ENCODE data around the gene CCDC13. TPM values are rescaled to one million over a fixed set of nuclear protein-coding genes. Genes with fewer than 3 reads are reported as not detected.

The CCDC13 gene
- total and polyA plus RNA-seq, 2 of the 13 experiments (the other 11 are each of a cell fraction or from before 2014, with no cell fraction given): 0.22 to 0.51 TPM

GRCh38 chr3:42804106-42804830 is 31.2 kb upstream of the CCDC13 start, which contains the start of gene HIGD1A (continued):
- TF ChIP-seq ELK4 (CRISPR knock-in tag; IDR thresholded peaks at IDR 0.05; ENCODE audit: borderline replicate concordance) (no peak), SP5 (CRISPR knock-in tag; IDR thresholded peaks at IDR 0.05; ENCODE audit: borderline replicate concordance, low read depth) (peak; percentile 30; the same call in 1 of the 2 replicates), RFX1 (IDR thresholded peaks at IDR 0.05) (no peak), TAF1 (CRISPR knock-in tag; IDR thresholded peaks at IDR 0.05) (peak; percentile 81), LCORL (IDR thresholded peaks at IDR 0.05) (no peak), LCORL (CRISPR knock-in tag; IDR thresholded peaks at IDR 0.05) (peak; percentile 52; the same call in 1 of the 2 replicates), NPAS2 (CRISPR knock-in tag; IDR thresholded peaks at IDR 0.05; ENCODE audit: borderline replicate concordance) (no peak), PTBP1 (IDR thresholded peaks at IDR 0.05; ENCODE audit: low read depth, low read length, poor library complexity, severe bottlenecking) (no peak), ARHGAP35 (CRISPR knock-in tag; IDR thresholded peaks at IDR 0.05; ENCODE audit: borderline replicate concordance) (no peak; the same call in 1 of the 2 replicates), NKX3-1 (CRISPR knock-in tag; IDR thresholded peaks at IDR 0.05) (no peak), KDM5A (IDR thresholded peaks at IDR 0.05; ENCODE audit: borderline replicate concordance, low read length) (peak; percentile 30; the same call in 1 of the 2 replicates), FIP1L1 (IDR thresholded peaks at IDR 0.05; ENCODE audit: borderline replicate concordance, insufficient read depth, low read depth, low read length) (no peak), ZNF816 (CRISPR knock-in tag; IDR thresholded peaks at IDR 0.05; ENCODE audit: borderline replicate concordance) (0 out of 2 replicates have a peak, but pooled peaks have one; percentile 32), MAX (IDR thresholded peaks at IDR 0.05) (peak; percentile 64), ZNF124 (CRISPR knock-in tag; IDR thresholded peaks at IDR 0.05) (no peak), HNRNPUL1 (IDR thresholded peaks at IDR 0.05; ENCODE audit: low read depth, low read length) (no peak), ZBED4 (CRISPR knock-in tag; IDR thresholded peaks at IDR 0.05; ENCODE audit: borderline replicate concordance) (peak; percentile 81), TRIM24 (CRISPR knock-in tag; IDR thresholded peaks at IDR 0.05) (no peak), RELA (CRISPR knock-in tag; IDR thresholded peaks at IDR 0.05) (no peak), ZFX (CRISPR knock-in tag; IDR thresholded peaks at IDR 0.05; ENCODE audit: low read depth) (peak; percentile 88)
- TF ChIP-seq, protein P1, sequence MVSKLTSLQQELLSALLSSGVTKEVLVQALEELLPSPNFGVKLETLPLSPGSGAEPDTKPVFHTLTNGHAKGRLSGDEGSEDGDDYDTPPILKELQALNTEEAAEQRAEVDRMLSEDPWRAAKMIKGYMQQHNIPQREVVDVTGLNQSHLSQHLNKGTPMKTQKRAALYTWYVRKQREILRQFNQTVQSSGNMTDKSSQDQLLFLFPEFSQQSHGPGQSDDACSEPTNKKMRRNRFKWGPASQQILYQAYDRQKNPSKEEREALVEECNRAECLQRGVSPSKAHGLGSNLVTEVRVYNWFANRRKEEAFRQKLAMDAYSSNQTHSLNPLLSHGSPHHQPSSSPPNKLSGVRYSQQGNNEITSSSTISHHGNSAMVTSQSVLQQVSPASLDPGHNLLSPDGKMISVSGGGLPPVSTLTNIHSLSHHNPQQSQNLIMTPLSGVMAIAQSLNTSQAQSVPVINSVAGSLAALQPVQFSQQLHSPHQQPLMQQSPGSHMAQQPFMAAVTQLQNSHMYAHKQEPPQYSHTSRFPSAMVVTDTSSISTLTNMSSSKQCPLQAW (CRISPR knock-in tag; IDR thresholded peaks at IDR 0.05): peak; percentile 73
- TF ChIP-seq, protein P2, sequence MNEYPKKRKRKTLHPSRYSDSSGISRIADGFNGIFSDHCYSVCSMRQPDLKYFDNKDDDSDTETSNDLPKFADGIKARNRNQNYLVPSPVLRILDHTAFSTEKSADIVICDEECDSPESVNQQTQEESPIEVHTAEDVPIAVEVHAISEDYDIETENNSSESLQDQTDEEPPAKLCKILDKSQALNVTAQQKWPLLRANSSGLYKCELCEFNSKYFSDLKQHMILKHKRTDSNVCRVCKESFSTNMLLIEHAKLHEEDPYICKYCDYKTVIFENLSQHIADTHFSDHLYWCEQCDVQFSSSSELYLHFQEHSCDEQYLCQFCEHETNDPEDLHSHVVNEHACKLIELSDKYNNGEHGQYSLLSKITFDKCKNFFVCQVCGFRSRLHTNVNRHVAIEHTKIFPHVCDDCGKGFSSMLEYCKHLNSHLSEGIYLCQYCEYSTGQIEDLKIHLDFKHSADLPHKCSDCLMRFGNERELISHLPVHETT (CRISPR knock-in tag; conservative IDR thresholded peaks at IDR 0.05): 0 out of 2 replicates have a peak, but pooled peaks have one; percentile 43

Data from HepG2 (cell line).